ENCODE results near the gene MACROD2. TPM values are rescaled to one million over a fixed set of nuclear protein-coding genes. Genes with fewer than 3 reads are reported as not detected.

MACROD2 gene
- total RNA-seq, 1 experiment from 2014 or later: 1.6 TPM

GRCh38 chr20:14335052-14335451 lies 339.7 kb downstream of the MACROD2 start:
- no peaks in the 10 kb centered on the region for H3K79me2 ChIP-seq (ENCODE audit: insufficient read depth, low read length)
- Mint-ChIP-seq H3K4me1 (peaks cover 44 to 46% of the 10 kb centered on the region in 2 experiments), H3K27ac (no peak overlapping the region), H3K9me3 (no peaks in the 10 kb centered on the region; a peak in 1 of 5 replicates), H3K4me3 (no peak overlapping the region), H3K27me3 (ENCODE audit: low read depth) (no peaks in the 10 kb centered on the region; the same call in 1 of the 2 replicates), H3K36me3 (ENCODE audit: insufficient read depth in 1 of 3, low read depth in 3 of 3) (no peaks in the 10 kb centered on the region)
- H3K18ac ChIP-seq (ENCODE audit: insufficient read length, low read depth, low read length): no peak overlapping the region
- H4K91ac ChIP-seq (ENCODE audit: insufficient read length, low read depth, low read length): no peak overlapping the region
- H3K56ac ChIP-seq (ENCODE audit: insufficient read length, low read depth, low read length): no peak overlapping the region
- H3K23ac ChIP-seq (ENCODE audit: insufficient read length, low read depth, low read length): no peak overlapping the region
- H3K14ac ChIP-seq (ENCODE audit: insufficient read depth, low read length): no peak overlapping the region
- H2BK5ac ChIP-seq (ENCODE audit: insufficient read length, low read length): no peak overlapping the region
- H3K4ac ChIP-seq (ENCODE audit: low read depth, low read length): no peak overlapping the region
- H2BK12ac ChIP-seq (ENCODE audit: insufficient read length, low read depth, low read length): no peak overlapping the region
- no peak overlapping the region for H2BK15ac ChIP-seq (ENCODE audit: low read depth, low read length)
- H3K4me2 ChIP-seq (ENCODE audit: insufficient read depth, insufficient read length, low read length): no peak overlapping the region
- H3T11ph ChIP-seq (ENCODE audit: low read length): no peak overlapping the region
- H2BK120ac ChIP-seq (ENCODE audit: low read depth, low read length, poor library complexity, severe bottlenecking): no peak overlapping the region
- peaks cover 4% of the 10 kb centered on the region for H3K23me2 ChIP-seq (ENCODE audit: insufficient read length, low read depth, low read length, poor library complexity, severe bottlenecking)
- no peaks in the 10 kb centered on the region for H3K27me3 ChIP-seq (ENCODE audit: insufficient read depth, low read length)
- H3K27ac ChIP-seq (ENCODE audit: insufficient read length, low read depth, low read length): no peak overlapping the region
- no peak overlapping the region for H2AFZ ChIP-seq (ENCODE audit: low read length)
- no peak overlapping the region for H3K9ac ChIP-seq (ENCODE audit: extremely low read depth, insufficient read length, low read length)
- no peaks in the 10 kb centered on the region for H3K79me1 ChIP-seq (ENCODE audit: insufficient read depth, low read depth, low read length, poor library complexity, severe bottlenecking)
- no peaks in the 10 kb centered on the region for H4K20me1 ChIP-seq (ENCODE audit: control insufficient read depth, insufficient read depth, insufficient read length)
- no peak for DNase-seq
- TF ChIP-seq CTCF (conservative IDR thresholded peaks at IDR 0.05): no peak
- no peak overlapping the region for H4K5ac ChIP-seq (ENCODE audit: insufficient read length, low read depth, low read length)
- H4K8ac ChIP-seq (replicated peaks; ENCODE audit: insufficient read length, low read depth, low read length): no peak overlapping the region
- 0 out of 2 replicates have a peak, but pooled peaks cover 4% of the 10 kb centered on the region for H3K4me1 ChIP-seq (ENCODE audit: insufficient read depth, low read length)
- H2AK5ac ChIP-seq (ENCODE audit: insufficient read length, low read length): no peak overlapping the region
- H3K9me3 ChIP-seq (ENCODE audit: control insufficient read depth, low read depth, low read length): no peaks in the 10 kb centered on the region
- no peak overlapping the region for H2BK20ac ChIP-seq (ENCODE audit: low read depth, low read length, poor library complexity, severe bottlenecking)

Measured in H9 (cell line).